ENCODE data around the gene PCSK1N.
A peak's percentile ranks its signal among the peaks of the same experiment; 100 is the strongest.
"Not testable (repeated sequence)": the region's sequence is repeated elsewhere in the genome, so short reads cannot be mapped to it uniquely, and the experiment has no call there.

The PCSK1N gene

DNA sequence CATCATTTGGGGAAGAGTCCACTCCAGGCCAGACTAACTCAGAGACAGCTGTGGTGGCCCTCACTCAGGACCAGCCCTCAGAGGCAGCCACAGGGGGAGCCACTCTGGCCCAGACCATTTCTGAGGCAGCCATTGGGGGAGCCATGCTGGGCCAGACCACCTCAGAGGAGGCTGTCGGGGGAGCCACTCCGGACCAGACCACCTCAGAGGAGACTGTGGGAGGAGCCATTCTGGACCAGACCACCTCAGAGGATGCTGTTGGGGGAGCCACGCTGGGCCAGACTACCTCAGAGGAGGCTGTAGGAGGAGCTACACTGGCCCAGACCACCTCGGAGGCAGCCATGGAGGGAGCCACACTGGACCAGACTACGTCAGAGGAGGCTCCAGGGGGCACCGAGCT, 12.4 kb downstream of the PCSK1N start:
- no peak for DNase-seq (ENCODE audit: low read depth)

DNA sequence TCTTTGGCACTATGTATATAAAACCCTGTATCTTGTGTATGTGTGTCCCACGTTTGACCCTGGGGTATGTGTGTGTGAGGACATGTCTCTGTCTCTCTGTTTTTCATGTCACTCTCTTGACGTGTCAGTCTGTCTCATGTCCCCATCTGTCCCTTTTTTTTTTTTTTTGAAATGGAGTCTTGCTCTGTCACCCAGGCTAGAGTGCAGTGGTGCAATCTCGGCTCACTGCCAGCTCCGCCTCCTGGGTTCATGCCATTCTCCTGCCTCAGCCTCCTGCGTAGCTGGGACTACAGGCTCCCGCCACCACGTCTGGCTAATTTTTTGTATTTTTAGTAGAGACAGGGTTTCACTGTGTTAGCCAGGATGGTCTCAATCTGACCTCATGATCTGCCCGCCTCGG, 16.0 kb downstream of the PCSK1N start:
- DNase-seq (ENCODE audit: low read depth), result not testable (repeated sequence)

DNA sequence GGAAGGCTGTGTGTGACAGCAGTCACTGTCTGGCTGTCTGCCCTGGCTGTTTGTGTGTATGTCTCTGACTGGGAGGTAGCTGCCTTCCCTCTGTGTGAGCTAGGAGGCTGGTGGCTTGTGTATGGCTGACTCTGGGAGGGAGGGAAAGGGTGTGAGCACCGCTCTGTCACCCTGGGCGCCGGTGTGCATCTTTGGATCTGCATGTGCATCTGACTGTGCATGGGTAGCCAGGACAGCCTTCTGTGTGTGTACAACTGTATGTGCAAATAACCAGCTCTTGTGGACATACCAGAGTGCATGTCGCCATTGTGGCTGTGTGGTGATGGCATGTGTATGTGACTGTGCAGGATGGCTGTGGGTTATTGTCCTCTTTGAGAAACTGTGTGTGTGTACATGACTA, 16.5 kb downstream of the PCSK1N start:
- DNase-seq (ENCODE audit: low read depth), result no peak

DNA sequence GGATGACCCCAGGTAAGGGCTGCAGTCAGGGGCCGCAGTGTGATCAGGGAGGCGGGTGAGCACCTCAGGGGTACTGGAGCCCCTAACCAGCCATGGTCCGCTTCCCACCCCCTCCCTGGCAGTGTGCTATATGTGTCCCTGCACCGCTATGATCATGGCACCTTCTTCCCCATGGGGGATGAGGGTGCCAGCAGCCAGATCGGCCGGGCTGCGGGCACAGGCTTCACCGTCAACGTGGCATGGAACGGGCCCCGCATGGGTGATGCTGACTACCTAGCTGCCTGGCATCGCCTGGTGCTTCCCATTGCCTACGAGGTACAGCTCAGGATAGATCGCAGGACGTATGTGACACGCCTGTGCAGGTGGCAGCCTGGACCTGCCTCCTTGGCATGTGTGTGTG, 17.3 kb downstream of the PCSK1N start:
- DNase-seq (ENCODE audit: low read depth), result no peak

DNA sequence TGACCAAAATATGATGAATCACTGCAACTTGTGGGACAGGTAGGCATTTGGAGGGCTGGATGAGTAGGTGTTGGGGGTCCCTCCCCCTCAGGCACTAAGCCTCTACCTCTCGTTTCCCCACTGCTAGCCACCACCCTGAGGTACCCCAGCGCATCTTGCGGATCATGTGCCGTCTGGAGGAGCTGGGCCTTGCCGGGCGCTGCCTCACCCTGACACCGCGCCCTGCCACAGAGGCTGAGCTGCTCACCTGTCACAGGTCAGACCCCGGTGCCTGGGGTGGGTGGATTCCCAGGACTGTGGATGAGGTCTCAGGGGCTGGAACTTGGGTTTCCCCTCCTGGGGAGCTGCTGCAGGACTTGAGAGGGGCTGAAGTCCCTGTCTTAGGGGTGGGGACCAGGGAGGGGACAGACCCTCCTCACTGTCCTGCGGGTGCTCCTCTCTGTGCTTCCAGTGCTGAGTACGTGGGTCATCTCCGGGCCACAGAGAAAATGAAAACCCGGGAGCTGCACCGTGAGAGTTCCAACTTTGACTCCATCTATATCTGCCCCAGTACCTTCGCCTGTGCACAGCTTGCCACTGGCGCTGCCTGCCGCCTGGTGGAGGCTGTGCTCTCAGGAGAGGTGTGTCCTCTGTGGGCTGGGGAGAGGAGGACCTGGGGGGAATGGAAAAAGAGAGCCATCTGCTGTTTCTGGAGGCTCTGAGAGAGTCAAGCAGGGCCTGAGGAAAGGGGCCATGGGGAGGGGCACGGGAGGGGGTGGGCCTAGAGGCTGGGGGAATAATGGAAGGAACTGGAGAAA, 19.2 kb downstream of the PCSK1N start:
- no peak for DNase-seq (ENCODE audit: low read depth)

DNA sequence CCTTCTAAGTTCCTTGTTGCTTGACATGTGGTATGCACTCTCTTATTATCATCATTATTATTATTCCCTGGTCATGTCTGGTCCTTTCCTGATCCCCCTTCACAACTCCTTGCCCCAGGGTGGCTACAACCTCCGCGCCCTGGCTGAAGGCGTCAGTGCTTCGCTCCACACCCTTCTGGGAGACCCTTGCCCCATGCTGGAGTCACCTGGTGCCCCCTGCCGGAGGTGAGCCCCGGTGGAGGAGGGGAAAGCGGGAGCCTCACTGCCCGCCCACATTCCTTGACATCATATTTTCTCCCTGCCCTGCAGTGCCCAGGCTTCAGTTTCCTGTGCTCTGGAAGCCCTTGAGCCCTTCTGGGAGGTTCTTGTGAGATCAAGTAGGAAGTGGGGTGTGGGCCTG, 20.1 kb downstream of the PCSK1N start:
- no peak for DNase-seq (ENCODE audit: low read depth)

DNA sequence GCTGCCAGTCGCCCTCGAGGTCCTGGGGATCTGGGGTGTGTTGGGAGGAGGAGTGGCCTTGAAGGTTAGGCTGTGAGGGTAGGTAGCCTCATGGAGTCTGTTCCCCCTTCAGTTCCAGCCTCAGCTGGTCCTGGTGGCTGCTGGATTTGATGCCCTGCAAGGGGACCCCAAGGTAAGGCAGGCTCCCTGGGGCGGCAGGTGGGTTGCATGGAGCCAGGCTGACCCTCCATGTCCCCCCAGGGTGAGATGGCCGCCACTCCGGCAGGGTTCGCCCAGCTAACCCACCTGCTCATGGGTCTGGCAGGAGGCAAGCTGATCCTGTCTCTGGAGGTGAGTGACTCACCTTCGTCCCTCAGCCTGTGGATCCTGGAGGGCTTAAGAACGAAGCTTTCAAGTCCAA, 20.7 kb downstream of the PCSK1N start:
- no peak for DNase-seq (ENCODE audit: low read depth)

DNA sequence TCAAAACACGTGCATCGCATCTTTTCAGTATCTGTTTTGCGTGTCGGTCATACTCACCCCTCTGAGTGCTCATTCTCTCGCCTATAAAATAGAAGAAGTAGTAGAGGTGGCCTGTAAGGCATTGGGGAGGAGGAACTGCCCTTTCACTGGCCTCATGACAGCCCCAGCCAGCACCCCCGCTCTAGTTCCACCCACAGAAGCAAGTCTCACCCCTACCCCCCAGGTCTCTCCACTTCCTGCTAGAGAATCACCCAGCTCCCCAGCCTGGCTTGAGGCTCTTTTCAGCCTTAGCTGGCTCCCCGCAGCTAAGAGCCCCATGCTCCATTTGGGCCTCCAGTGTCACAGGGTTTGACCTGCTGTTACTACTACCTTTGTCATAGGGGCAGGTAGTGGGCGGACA, 21.8 kb downstream of the PCSK1N start:
- DNase-seq (ENCODE audit: low read depth), result no peak

DNA sequence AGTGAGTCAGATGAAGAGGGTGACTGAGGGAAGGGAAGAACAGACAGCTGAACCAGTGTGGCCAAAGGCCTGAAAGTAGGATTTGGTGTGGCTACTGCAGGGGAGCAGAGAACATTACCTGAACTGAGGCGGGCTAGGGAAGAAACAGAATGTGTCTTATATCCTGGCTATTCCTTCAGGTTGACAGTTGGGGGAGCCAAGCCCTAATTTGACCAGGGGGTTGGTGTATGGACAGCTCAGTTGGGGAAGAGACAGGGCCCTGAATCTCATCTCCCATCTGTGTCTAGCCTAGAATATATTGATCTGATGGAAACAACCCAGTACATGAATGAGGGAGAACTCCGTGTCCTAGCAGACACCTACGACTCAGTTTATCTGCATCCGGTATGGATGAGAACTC, 29.3 kb downstream of the PCSK1N start:
- no peak for DNase-seq (ENCODE audit: low read depth)

DNA sequence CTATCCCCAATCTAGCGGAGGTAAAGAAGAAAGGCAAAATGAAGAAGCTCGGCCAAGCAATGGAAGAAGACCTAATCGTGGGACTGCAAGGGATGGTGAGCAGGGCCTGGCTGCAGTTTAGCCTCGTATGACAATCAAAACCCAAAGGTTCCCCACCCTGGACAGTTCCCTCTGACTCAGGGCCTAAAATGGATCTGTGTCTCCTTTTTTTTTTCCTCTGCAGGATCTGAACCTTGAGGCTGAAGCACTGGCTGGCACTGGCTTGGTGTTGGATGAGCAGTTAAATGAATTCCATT, 32.6 kb downstream of the PCSK1N start:
- no peak for DNase-seq (ENCODE audit: low read depth)

DNA sequence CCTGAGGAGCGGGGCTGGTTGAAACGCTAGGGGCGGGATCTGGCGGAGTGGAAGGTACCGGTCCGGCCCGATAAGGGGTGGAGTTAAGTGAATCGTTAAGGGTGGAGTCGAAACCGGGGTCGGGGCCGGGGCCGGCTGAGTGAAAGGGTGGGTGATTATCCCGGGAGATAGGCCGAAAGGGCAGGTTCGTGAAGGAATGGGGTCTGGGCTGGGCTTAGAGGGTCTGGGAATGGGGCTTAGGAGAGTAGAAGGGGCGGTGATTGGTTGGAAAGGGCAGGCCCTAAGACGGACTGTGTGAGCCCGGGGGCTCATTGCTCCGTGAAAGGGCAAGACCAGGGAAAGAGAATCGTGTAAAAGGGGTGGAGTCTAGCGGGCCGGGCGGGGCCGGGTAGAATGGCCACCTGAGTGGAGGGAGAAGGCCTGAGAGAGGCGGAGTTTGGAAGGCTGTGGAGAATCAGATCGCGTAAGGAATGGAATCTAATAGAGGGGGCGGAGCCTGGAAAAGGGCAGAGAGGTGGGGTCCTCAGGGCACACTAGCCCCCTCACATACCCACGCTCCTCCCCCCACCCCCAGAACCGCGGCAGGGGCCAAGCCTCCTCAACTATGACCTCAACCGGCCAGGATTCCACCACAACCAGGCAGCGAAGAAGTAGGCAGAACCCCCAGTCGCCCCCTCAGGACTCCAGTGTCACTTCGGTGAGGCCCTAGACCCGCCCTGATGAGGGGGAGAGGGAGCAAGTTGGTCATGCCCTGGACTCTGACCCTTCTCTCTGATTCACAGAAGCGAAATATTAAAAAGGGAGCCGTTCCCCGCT, 33.1 kb downstream of the PCSK1N start:
- DNase-seq (ENCODE audit: low read depth), result peak; percentile 24

DNA sequence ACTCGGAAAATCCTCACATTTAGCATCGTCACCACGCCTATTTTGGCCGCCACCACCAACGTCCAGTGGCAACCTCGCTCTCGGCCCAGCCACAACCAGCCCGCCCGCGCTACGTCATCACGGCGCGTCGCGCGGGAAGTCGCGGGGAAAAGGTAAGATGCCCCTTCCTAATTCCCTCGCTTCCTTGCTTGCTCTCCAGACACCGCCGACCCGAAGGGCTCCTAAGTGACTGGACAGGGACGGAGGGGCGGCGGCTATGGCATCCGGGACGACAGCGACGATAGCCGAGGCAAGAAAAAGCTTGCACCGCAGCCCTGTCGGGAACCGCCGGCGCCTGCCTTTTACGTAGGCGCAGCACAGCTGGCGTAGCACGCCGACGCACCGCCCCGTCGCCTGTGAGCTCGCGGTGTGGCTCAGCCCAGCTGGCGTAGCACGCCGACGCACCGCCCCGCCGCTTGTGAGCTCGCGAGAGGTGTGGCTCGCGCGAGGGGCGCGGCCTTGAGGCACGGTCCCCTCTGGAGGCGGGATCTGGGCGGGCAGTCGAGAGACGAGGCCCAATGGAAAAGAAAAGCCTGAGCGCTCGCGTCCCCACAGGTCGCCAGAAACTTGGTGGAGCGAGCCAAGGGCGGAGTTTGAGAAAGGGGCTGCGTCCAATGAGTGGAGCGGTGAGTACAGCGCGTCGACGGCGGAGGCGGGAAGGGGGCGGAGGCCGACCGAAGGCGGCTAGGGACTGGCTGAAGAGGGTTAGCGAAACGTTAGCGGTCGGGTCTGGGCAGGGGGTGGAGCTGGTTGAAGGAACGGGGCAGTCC, 33.9 kb downstream of the PCSK1N start, which contains the start of gene HDAC6:
Gene HDAC6, plus strand, starts transcription at position 788 of the 809 bp plus-strand sequence. CDS start 626 bp downstream, outside the sequence.
- DNase-seq (ENCODE audit: low read depth), result peak; percentile 93

DNA sequence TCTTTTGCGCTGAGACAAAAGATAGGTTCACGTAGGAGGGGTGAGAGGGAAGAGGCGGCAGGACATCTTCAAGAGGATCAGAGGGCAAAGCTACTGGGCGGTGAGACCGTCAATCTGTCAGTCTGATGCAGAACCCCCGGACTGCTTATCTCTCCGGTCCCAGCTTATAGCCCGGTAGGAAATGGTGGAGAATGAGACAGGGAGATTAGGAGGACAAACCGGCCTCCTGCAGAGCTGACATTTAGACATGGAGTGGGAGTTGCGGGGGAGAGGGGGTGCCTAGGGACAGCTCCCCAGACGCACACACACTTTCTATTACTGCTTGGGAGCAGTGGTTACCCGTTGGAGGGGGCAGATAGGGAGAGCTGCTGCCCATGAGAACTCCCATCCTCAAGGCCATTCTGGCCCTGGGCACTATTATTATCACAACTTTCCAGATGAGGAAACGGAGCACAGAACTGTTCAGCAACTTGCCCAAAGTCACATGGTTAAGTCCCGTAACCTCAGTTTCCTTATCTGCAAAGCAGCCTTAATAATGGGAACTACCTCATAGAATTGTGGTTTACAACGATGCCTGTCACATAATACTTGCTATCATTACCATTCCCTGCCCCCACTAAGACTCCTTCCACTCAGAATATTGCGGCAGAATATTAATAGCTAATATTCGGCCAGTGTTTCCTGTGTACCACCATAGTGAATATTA, 34.7 kb downstream of the PCSK1N start:
- DNase-seq (ENCODE audit: low read depth), result no peak

DNA sequence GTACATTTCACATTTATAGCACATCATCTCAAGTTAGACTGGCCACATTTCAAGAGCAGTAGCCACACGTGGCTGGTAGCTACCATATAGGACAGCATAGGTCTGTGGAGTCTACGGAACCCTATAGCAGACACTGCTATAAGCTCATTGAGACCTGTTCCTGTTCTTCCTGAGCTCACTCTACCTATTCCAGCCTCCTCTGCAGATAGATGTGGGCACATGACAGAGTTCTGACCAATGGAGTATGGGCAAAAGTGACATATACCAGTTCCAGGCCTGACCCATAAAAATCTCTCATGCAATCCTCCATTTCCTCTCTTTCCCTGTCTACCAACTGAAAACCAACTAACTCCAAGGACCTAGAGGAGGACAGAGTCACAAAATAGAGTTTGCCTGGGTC, 37.1 kb downstream of the PCSK1N start:
- DNase-seq (ENCODE audit: low read depth), result no peak

DNA sequence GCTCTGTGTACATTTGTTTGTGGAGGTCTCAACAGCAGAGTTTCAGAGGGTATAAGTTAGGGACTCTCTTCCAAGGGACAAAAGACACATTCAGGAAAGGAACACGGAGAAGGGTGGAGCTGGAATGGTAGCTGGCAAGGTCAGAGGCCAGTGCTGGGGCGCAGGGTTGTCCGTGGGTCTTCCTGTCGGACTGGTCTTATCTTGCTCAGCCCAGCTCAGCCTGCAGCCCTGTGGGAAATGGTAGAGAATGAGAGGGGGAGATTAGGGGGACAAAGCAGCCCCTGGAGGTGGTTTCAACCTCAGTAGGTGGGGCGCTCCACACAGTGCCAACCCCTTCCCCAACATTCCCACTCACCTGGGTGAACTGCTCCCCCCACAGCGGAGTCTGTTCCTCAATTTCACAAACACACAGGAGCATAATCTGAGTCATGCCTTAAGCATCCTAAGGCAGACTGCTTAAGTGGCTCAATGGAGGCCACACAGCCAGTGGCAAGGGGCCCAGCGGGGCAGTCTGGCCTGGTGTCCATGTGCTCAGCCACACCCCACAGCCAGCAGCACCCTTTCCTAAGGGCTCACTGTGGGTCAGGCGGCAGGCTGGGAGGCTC, 40.4 kb downstream of the PCSK1N start:
- no peak for DNase-seq (ENCODE audit: low read depth)

DNA sequence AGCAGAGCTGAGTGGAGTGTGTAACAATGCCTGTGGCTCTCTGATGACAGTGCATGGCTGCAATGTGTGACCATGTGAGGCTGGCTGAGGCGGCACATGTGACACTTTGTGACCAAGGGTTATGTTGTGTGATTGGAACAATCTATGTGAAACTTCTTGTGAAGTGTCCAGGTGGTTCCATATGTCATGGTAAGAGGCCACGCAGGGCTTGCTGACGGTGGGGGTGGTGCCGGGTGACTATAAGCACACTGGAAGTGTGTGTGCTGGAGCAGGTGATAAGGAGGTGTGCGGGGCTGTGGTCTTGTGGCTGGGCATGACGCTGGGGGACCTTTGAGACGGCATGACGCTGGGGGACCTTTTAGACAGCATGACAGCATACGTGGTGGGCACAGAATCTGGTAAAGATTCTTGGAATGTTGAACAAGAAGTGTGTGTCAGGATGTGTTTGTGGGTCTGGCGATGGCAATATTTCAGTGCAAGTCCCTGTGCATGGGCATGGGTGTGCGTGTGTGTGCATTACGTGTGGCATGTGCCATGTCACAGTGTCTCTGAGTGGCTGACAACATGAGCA, 41.0 kb downstream of the PCSK1N start:
- no peak for DNase-seq (ENCODE audit: low read depth)

DNA sequence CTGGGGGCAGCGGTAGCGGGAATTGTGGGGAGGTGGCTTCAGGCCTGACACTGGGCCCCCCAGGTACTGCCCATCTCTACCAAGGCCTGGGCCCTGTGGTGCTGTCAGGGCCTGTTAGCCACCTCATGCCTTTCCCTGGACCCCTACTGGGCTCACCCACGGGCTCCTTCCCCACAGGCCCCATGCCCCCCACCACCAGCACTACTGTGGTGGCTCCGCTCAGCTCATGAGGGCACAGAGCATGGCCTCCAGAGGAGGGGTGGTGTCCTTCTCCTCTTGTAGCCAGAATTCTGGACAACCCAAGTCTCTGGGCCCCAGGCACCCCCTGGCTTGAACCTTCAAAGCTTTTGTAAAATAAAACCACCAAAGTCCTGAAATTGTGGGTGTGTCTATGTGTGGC, 41.5 kb downstream of the PCSK1N start:
- DNase-seq (ENCODE audit: low read depth), result no peak

DNA sequence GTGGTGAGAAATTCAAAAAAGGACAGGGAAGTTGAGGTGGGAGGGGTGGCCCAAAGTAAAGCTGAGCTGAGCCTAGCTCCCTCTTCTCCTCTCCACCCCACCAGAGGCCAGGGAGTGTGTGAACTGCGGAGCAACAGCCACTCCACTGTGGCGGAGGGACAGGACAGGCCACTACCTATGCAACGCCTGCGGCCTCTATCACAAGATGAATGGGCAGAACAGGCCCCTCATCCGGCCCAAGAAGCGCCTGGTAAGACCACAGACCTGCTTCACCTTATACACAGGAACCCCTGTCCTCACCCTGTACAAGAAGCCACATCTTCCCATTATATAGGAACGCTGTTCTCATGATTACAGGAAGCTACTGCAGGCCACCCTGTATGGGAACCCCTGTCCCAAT, 43.2 kb downstream of the PCSK1N start:
- DNase-seq (ENCODE audit: low read depth), result no peak

DNA sequence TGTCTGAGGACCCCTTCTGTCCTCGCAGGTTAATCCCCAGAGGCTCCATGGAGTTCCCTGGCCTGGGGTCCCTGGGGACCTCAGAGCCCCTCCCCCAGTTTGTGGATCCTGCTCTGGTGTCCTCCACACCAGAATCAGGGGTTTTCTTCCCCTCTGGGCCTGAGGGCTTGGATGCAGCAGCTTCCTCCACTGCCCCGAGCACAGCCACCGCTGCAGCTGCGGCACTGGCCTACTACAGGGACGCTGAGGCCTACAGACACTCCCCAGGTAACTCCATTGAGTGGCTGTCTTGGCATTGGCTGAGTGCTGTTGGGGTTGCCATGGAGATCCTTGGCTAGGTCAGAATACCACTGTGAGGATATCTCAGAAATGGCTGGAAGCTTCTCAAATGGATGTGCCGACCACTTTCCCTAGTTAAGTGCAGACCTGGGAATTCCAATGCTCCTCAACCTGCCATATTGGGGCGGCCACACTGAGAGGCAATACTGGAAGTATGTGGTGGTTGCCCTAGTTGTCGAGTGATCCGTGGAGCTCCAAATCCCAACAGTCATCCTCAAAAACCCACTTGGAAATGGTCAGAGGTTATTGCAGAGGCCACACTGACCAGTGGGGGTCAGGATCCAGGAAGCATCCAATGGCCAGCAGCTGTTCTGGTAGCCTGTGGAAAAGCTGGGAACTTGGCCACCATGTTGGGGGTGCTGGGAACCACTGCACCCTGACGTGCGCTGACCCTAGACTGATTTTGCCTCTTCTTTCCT, 44.2 kb downstream of the PCSK1N start:
- DNase-seq (ENCODE audit: low read depth), result no peak

DNA sequence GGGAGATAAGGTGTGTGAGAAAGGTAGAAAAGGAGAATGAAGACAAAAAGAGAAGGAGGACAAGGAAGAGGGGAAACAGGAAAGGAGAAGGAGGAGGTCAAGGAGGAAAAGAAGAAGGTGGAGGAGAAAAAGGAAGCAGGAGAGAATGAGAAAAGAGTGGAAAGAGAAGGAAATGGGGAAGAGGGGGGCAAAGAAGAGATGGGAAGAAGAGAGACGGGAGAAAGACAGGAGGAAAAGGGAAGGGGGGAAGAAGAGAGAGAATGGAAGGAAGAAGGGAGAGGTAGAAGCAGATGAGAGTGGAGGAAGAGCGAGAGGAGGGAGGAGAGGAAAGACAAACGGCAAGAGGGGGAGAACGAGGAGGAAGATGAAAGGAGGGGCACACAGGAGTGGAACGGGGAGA, 44.9 kb downstream of the PCSK1N start:
- DNase-seq (ENCODE audit: low read depth), result no peak

All from stimulated activated CD4-positive, alpha-beta T cell treated with anti-CD3 and anti-CD28 coated beads, Interleukin-2, amount 100 ng/mL, for 4 hours (primary cell).